H1 (cell line): Measurements from ENCODE around the gene GALNTL6. TPM values are rescaled to one million over a fixed set of nuclear protein-coding genes. Genes with fewer than 3 reads are reported as not detected.

ENCODE experiments used
- CTCF ChIA-PET: fragments of 300-600 bp; sonication (Branson Sonifier 250); formaldehyde crosslinking; loops from one replicate; lab custom pipeline; 2021; ENCODE audit not compliant: partially characterized antibody; lab: Charles Lee
- POLR2A ChIA-PET: fragments of 300-600 bp; sonication (Branson Sonifier 250); formaldehyde crosslinking; loops from one replicate; lab custom pipeline; 2021; ENCODE audit warnings: inconsistent platforms; ENCODE audit not compliant: partially characterized antibody; lab: Charles Lee
- DNase-seq, 2 experiments: peaks; one replicate each; pipeline versions ENCODE4 v3.0.0 to v3.0.0-alpha.2; 2010 to 2022; ENCODE audit warnings: low spot score in 2 of 2, low read depth in 1 of 2, mixed read lengths in 1 of 2
- FAIRE-seq: peaks from 2 replicates; lab custom pipeline; 2011; peaks lifted over from hg19 to GRCh38; lab: Jason Lieb, UNC
- H2AFZ ChIP-seq: 2 replicates; pipeline ENCODE4 v1.8.1; 2012; ENCODE audit warnings: low read length, inconsistent platforms
- H2AK5ac ChIP-seq: 2 replicates; pipeline ENCODE4 v1.6.1; 2013; ENCODE audit warnings: low read depth, low read length
- H2BK120ac ChIP-seq: replicated peaks from 2 replicates; pipeline ENCODE3; 2013; ENCODE audit warnings: low read depth, low read length, inconsistent platforms
- H2BK12ac ChIP-seq: 2 replicates; pipeline ENCODE4 v1.6.1; 2013; ENCODE audit warnings: low read depth, low read length
- H2BK15ac ChIP-seq: 2 replicates; pipeline ENCODE4 v1.6.1; 2013; ENCODE audit warnings: low read length
- H2BK20ac ChIP-seq: 2 replicates; pipeline ENCODE4 v1.6.1; 2013; ENCODE audit warnings: low read length
- H2BK5ac ChIP-seq: 2 replicates; pipeline ENCODE4 v1.6.1; 2013; ENCODE audit warnings: low read depth, low read length
- H3K14ac ChIP-seq: 2 replicates; pipeline ENCODE4 v1.6.1; 2013; ENCODE audit warnings: inconsistent platforms; ENCODE audit not compliant: insufficient read length
- H3K18ac ChIP-seq: 2 replicates; pipeline ENCODE4 v1.6.1; 2013; ENCODE audit warnings: low read length; ENCODE audit errors: extremely low read depth
- H3K23ac ChIP-seq: 2 replicates; pipeline ENCODE4 v1.6.1; 2013; ENCODE audit warnings: inconsistent platforms; ENCODE audit not compliant: insufficient read length
- H3K23me2 ChIP-seq: 2 replicates; pipeline ENCODE4 v1.6.1; 2013; ENCODE audit warnings: low read depth, low read length
- H3K27ac ChIP-seq: 2 replicates; pipeline ENCODE4 v1.6.1; 2011; ENCODE audit warnings: low read depth, low read length, inconsistent platforms
- H3K27me3 ChIP-seq, 4 experiments: replicated peaks in 1 of 4; 1 replicate in 1 of 4; 2 replicates in 3 of 4; pipeline versions ENCODE4 v1.6.1 to v1.8.1; 2011 to 2013; ENCODE audit warnings: low read length in 3 of 4, mild to moderate bottlenecking in 3 of 4, inconsistent platforms in 2 of 4, mixed read lengths in 2 of 4, moderate library complexity in 1 of 4; ENCODE audit not compliant: control insufficient read depth in 3 of 4, insufficient read depth in 3 of 4; ENCODE audit errors: extremely low read depth in 1 of 4
- H3K36me3 ChIP-seq, 4 experiments: 2 replicates each; pipeline versions ENCODE4 v1.6.1 to v1.8.1; 2011 to 2013; ENCODE audit warnings: mild to moderate bottlenecking in 4 of 4, low read length in 3 of 4, moderate library complexity in 2 of 4, control low read depth in 1 of 4, inconsistent platforms in 1 of 4; ENCODE audit not compliant: insufficient read depth in 4 of 4, control insufficient read depth in 2 of 4
- H3K4ac ChIP-seq: replicated peaks from 2 replicates; pipeline ENCODE3; 2013; ENCODE audit warnings: low read length, low read depth, mixed read lengths, inconsistent platforms; ENCODE audit not compliant: insufficient read length
- H3K4me1 ChIP-seq, 4 experiments: replicated peaks in 1 of 4; 1 replicate in 1 of 4; 2 replicates in 3 of 4; pipeline versions ENCODE4 v1.6.1 to v1.8.1; 2011 to 2013; ENCODE audit warnings: low read length in 3 of 4, inconsistent platforms in 2 of 4, mixed read lengths in 1 of 4; ENCODE audit not compliant: insufficient read depth in 4 of 4, control insufficient read depth in 3 of 4
- H3K4me2 ChIP-seq, 2 experiments: 2 replicates each; pipeline versions ENCODE4 v1.6.1 to v1.8.1; 2011 to 2013; ENCODE audit warnings: low read depth in 2 of 2, low read length in 2 of 2, control low read depth in 1 of 2, inconsistent platforms in 1 of 2, mild to moderate bottlenecking in 1 of 2; ENCODE audit not compliant: insufficient read depth in 1 of 2
- H3K4me3 ChIP-seq, 4 experiments: fragments of 200-600, 300-600 bp in 1 of 4; sonication (generic), shearing (Covaris generic), sonication (Bioruptor Twin) in 1 of 4; 2 replicates each; pipeline versions ENCODE4 v1.5.1 to v1.8.1; 2011 to 2016; ENCODE audit warnings: low read length in 4 of 4, low read depth in 3 of 4, control low read depth in 2 of 4, inconsistent platforms in 2 of 4, mild to moderate bottlenecking in 2 of 4, mixed read lengths in 1 of 4, moderate library complexity in 1 of 4; ENCODE audit not compliant: insufficient read depth in 2 of 4; ENCODE audit errors: extremely low read depth in 1 of 4
- H3K56ac ChIP-seq: replicated peaks from 2 replicates; pipeline ENCODE3; 2013; ENCODE audit warnings: low read depth, mild to moderate bottlenecking, mixed read lengths, low read length, inconsistent platforms; ENCODE audit not compliant: insufficient read length
- H3K79me1 ChIP-seq: 2 replicates; pipeline ENCODE4 v1.6.1; 2013; ENCODE audit warnings: low read depth, low read length, control low read depth
- H3K79me2 ChIP-seq, 2 experiments: 2 replicates each; pipeline versions ENCODE4 v1.6.1 to v1.8.1; 2012 to 2013; ENCODE audit warnings: low read length in 2 of 2, mild to moderate bottlenecking in 2 of 2, inconsistent platforms in 1 of 2; ENCODE audit not compliant: insufficient read depth in 2 of 2, control insufficient read depth in 1 of 2
- H3K9ac ChIP-seq, 4 experiments: replicated peaks in 1 of 4; 1 replicate in 1 of 4; 2 replicates in 3 of 4; pipeline versions ENCODE4 v1.6.1 to v1.8.1; 2011 to 2013; ENCODE audit warnings: low read depth in 3 of 4, low read length in 3 of 4, control low read depth in 2 of 4, mild to moderate bottlenecking in 2 of 4, moderate library complexity in 2 of 4, inconsistent platforms in 1 of 4; ENCODE audit errors: extremely low read depth in 1 of 4
- H3K9me3 ChIP-seq, 2 experiments: 2 replicates each; pipeline versions ENCODE4 v1.6.1 to v1.8.1; 2012 to 2013; ENCODE audit warnings: mild to moderate bottlenecking in 2 of 2, moderate library complexity in 2 of 2, control low read depth in 1 of 2, inconsistent platforms in 1 of 2, low read depth in 1 of 2, low read length in 1 of 2, mixed read lengths in 1 of 2; ENCODE audit not compliant: insufficient read depth in 2 of 2
- H4K20me1 ChIP-seq, 2 experiments: replicated peaks in 1 of 2; 2 replicates each; pipeline versions ENCODE3 to v1.8.1; 2011 to 2013; ENCODE audit warnings: inconsistent platforms in 2 of 2, low read length in 2 of 2, mild to moderate bottlenecking in 1 of 2; ENCODE audit not compliant: insufficient read depth in 2 of 2, control insufficient read depth in 1 of 2
- H4K5ac ChIP-seq: 2 replicates; pipeline ENCODE4 v1.6.1; 2013; ENCODE audit warnings: low read length, low read depth, mixed read lengths, inconsistent platforms; ENCODE audit not compliant: insufficient read length
- H4K8ac ChIP-seq: 2 replicates; pipeline ENCODE4 v1.8.0; 2013; ENCODE audit warnings: mild to moderate bottlenecking, moderate library complexity, low read length, inconsistent platforms; ENCODE audit not compliant: insufficient read depth; ENCODE audit errors: extremely low read depth
- H4K91ac ChIP-seq: replicated peaks from 2 replicates; pipeline ENCODE3; 2013; ENCODE audit warnings: low read length, mixed read lengths, inconsistent platforms; ENCODE audit not compliant: insufficient read length
- BACH1 ChIP-seq: IDR thresholded peaks from 2 replicates; pipeline ENCODE4 v1.6.1; 2012; ENCODE audit warnings: low read length, improper control_type of control experiment
- CBX8 ChIP-seq: fragments of 300-800, 300-1000 bp; sonication (generic); IDR thresholded peaks from 2 replicates; pipeline ENCODE4 v1.7.1; 2016; ENCODE audit warnings: low read depth, low read length, borderline replicate concordance
- EZH2 ChIP-seq: fragments of 200-600 bp; sonication (generic); IDR thresholded peaks from 2 replicates; pipeline ENCODE4 v1.7.1; 2012; ENCODE audit warnings: low read depth, mild to moderate bottlenecking, moderate library complexity, low read length, inconsistent platforms; ENCODE audit not compliant: severe bottlenecking
- GTF2F1 ChIP-seq: IDR thresholded peaks from 2 replicates; pipeline ENCODE4 v1.6.1; 2012; ENCODE audit warnings: low read depth, low read length, improper control_type of control experiment, borderline replicate concordance
- WGBS, 2 experiments: shearing (Covaris generic) in 1 of 2; methylation state at CpG; one replicate each; pipeline versions ENCODE4 v1.1.6 to v1.1.7; 2013 to 2015; ENCODE audit warnings: low lambda C conversion rate in 2 of 2, mixed read lengths in 2 of 2, inconsistent platforms in 1 of 2, low coverage in 1 of 2, missing lambda C conversion rate in 1 of 2; ENCODE audit not compliant: insufficient replicate concordance in 2 of 2, insufficient coverage in 1 of 2, insufficient read length in 1 of 2; ENCODE audit errors: extremely low coverage in 1 of 2, missing lambda C conversion rate in 1 of 2; 5-methylcytosine and 5-hydroxymethylcytosine counted together
- polyA plus RNA-seq, 7 experiments: library from polyadenylated mRNA; depleted of rRNA in 3 of 7; stranded (reverse) in 5 of 7; unstranded in 2 of 7; fragments of >200 nt in 5 of 7; fragments of 200-250 nt in 2 of 7; gene quantifications; 1 replicate in 5 of 7; 2 replicates in 1 of 7; 4 replicates in 1 of 7; pipeline versions ENCODE4 v1.2.1 to v1.2.3, GENCODE V29; 2011 to 2013; ENCODE audit warnings: missing spikeins in 2 of 7, mixed read lengths in 2 of 7
- total RNA-seq: library from RNA; stranded (reverse); fragmentation: NEBNext Ultra II Directional; extraction: Animal tissue kit (Norgen Biotek cat#: 25700); gene quantifications from 2 replicates; pipeline ENCODE4 v1.2.1, GENCODE V29; 2021

Gene GALNTL6
- total and polyA plus RNA-seq, 2 of the 8 experiments (the other 6 are each of a cell fraction or from before 2014, with no cell fraction given): 0.03 to 0.32 TPM

- Histone ChIP-seq H3K4ac (no peak overlapping the region), H3K14ac (no peak overlapping the region), H3K4me1 (no peaks in the 10 kb centered on the region), H3K36me3 (no peaks in the 10 kb centered on the region), H4K8ac (no peak overlapping the region), H3K23ac (no peak overlapping the region), H3K79me2 (no peaks in the 10 kb centered on the region), H2BK5ac (no peak overlapping the region), H3K4me3 (no peak overlapping the region), H4K5ac (no peak overlapping the region), H3K18ac (no peak overlapping the region), H2BK20ac (no peak overlapping the region), H3K79me1 (no peaks in the 10 kb centered on the region), H3K56ac (no peak overlapping the region), H2AFZ (no peak overlapping the region), H3K23me2 (no peaks in the 10 kb centered on the region; the same call in 1 of the 2 replicates), H4K91ac (no peak overlapping the region), H3K27ac (no peak overlapping the region), H3K9ac (no peak overlapping the region), H2BK12ac (no peak overlapping the region), H4K20me1 (no peaks in the 10 kb centered on the region), H3K4me2 (no peak overlapping the region), H2AK5ac (no peak overlapping the region), H3K27me3 (no peaks in the 10 kb centered on the region), H3K9me3 (no peaks in the 10 kb centered on the region), H2BK15ac (no peak overlapping the region)
- POLR2A ChIA-PET: no interaction called here
- DNase-seq: no peak
- WGBS, 2 experiments: 83% methylated on average over 4 of the region's 4 CpGs; no CpG with 5 or more reads in 1 of the 2 experiments
- no peak for FAIRE-seq
- CTCF ChIA-PET: no interaction called here
- TF ChIP-seq BACH1 (no peak), CBX8 (no peak), EZH2 (no peak), GTF2F1 (no peak)
- TF ChIP-seq, all 59 proteins: peak for 0
- H2BK120ac ChIP-seq: no peak overlapping the region
Measured at GRCh38 chr4:171956678-171957077, 143.5 kb downstream of the GALNTL6 start.
